ENCODE results near the gene IL11RA. TPM values are rescaled to one million over a fixed set of nuclear protein-coding genes. Genes with fewer than 3 reads are reported as not detected.

IL11RA gene
- total and polyA plus RNA-seq, 9 of the 15 experiments (the other 6 are each of a cell fraction or from before 2014, with no cell fraction given) = 0.11 to 5.8 (median 2.8) TPM

- TF ChIP-seq KLF16 (IDR thresholded peaks at IDR 0.05) = peak; percentile 64; the same call in 1 of the 2 replicates
- peak; percentile 95 for TF ChIP-seq SUPT5H (IDR thresholded peaks at IDR 0.05)
- TF ChIP-seq, protein P1, sequence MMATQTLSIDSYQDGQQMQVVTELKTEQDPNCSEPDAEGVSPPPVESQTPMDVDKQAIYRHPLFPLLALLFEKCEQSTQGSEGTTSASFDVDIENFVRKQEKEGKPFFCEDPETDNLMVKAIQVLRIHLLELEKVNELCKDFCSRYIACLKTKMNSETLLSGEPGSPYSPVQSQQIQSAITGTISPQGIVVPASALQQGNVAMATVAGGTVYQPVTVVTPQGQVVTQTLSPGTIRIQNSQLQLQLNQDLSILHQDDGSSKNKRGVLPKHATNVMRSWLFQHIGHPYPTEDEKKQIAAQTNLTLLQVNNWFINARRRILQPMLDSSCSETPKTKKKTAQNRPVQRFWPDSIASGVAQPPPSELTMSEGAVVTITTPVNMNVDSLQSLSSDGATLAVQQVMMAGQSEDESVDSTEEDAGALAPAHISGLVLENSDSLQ (IDR thresholded peaks at IDR 0.05) = 0 out of 2 replicates have a peak, but pooled peaks have one; percentile 9
- peak; percentile 75 for TF ChIP-seq TEAD4 (IDR thresholded peaks at IDR 0.05; ENCODE audit: low read length)
- TF ChIP-seq TEAD4 (CRISPR knock-in tag; IDR thresholded peaks at IDR 0.05; ENCODE audit: borderline replicate concordance) = no peak
- TF ChIP-seq POLR2A (conservative IDR thresholded peaks at IDR 0.05) = peak; percentile 94
- TF ChIP-seq ZFP30 (CRISPR knock-in tag; IDR thresholded peaks at IDR 0.05; ENCODE audit: borderline replicate concordance) = no peak
- no peak for TF ChIP-seq NR2C2 (CRISPR knock-in tag; IDR thresholded peaks at IDR 0.05)
- TF ChIP-seq NR2C2 (tag; IDR thresholded peaks at IDR 0.05) = peak; percentile 89
- 0 out of 2 replicates have a peak, but pooled peaks have one; percentile 43 for TF ChIP-seq THRAP3 (IDR thresholded peaks at IDR 0.05; ENCODE audit: borderline replicate concordance)
- TF ChIP-seq ARID4B (CRISPR knock-in tag; IDR thresholded peaks at IDR 0.05) = 0 out of 2 replicates have a peak, but pooled peaks have one; percentile 45
- TF ChIP-seq SMARCA5 (IDR thresholded peaks at IDR 0.05) = peak; percentile 68
- TF ChIP-seq CTBP1 (IDR thresholded peaks at IDR 0.05; ENCODE audit: borderline replicate concordance) = peak; percentile 21; the same call in 1 of the 2 replicates
- TF ChIP-seq PHF8 (IDR thresholded peaks at IDR 0.05; ENCODE audit: borderline replicate concordance, low read length) = peak; percentile 77; the same call in 1 of the 2 replicates
- TF ChIP-seq DLX4 (CRISPR knock-in tag; IDR thresholded peaks at IDR 0.05) = no peak
- no peak for TF ChIP-seq CHD1 (IDR thresholded peaks at IDR 0.05; ENCODE audit: low read length)
- TF ChIP-seq, protein P2, sequence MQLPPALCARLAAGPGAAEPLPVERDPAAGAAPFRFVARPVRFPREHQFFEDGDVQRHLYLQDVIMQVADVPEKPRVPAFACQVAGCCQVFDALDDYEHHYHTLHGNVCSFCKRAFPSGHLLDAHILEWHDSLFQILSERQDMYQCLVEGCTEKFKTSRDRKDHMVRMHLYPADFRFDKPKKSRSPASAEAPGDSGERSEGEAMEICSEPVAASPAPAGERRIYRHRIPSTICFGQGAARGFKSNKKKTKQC (CRISPR knock-in tag; IDR thresholded peaks at IDR 0.05) = peak; percentile 28; the same call in 1 of the 2 replicates
- TF ChIP-seq ZNF311 (CRISPR knock-in tag; IDR thresholded peaks at IDR 0.05) = no peak
- peak; percentile 67; the same call in 1 of the 2 replicates for TF ChIP-seq LEF1 (IDR thresholded peaks at IDR 0.05)
- TF ChIP-seq ZNF79 (CRISPR knock-in tag; IDR thresholded peaks at IDR 0.05; ENCODE audit: low read depth) = no peak
- peak; percentile 31 for TF ChIP-seq SAP30 (IDR thresholded peaks at IDR 0.05; ENCODE audit: borderline replicate concordance, insufficient read depth, low read depth, low read length, poor library complexity, severe bottlenecking)
- TF ChIP-seq NR2C1 (IDR thresholded peaks at IDR 0.05) = peak; percentile 85
- peak; percentile 77; the same call in 1 of the 2 replicates for TF ChIP-seq NR2C1 (tag; IDR thresholded peaks at IDR 0.05)
- TF ChIP-seq EP300 (IDR thresholded peaks at IDR 0.05; ENCODE audit: low read length) = peak; percentile 32
Measured at GRCh38 chr9:34665381-34666250, 13.6 kb downstream of the IL11RA start (continued).
